NCI-H526 treated with DMSO at 0.1 percent for 48 hours (cell line): ENCODE data around the gene ITPKB.

Experiments
- DNase-seq: peaks from one replicate; lab custom pipeline; 2025; lab: John Stamatoyannopoulos, UW

ITPKB gene

DNA sequence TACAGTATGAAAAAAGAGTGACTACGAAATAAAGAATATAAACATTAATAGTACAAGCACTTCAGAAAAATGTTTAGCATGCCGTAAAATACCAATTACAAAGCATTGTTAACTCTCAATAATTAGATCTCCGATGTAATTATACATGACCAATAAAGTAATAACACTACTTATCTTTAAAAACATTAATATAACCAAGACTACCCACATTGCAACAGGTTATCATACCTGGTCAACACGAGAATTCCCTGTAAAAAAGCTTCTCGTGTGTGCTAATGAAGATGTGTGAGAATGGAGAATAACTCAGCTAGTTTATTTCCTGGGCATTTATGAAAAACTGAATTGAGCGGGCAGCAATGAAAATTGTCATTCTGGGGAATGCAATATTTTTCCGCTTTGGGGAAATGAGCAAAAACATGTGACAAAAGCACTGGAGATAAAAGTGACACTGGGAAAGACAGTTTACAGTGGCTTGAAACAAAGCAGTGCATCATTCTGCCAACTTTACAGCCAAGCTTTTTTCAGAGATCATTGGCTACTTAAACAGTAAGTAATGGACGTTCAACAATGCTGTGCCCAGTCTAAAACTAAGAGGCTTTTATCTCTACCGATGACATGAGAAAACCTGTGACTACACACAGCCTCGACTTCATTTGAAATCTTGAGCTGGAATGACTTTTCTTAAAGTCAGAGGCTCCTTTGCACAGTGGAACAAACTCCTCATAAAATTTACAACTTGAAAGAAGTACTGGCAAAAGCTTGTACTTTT, 34.7 kb downstream of the ITPKB start:
- DNase-seq, result no peak

- no peak for DNase-seq
Measured at GRCh38 chr1:226702957-226703831, 35.9 kb downstream of the ITPKB start.

- DNase-seq, result no peak
Measured at GRCh38 chr1:226702318-226702956, 36.6 kb downstream of the ITPKB start.

DNA sequence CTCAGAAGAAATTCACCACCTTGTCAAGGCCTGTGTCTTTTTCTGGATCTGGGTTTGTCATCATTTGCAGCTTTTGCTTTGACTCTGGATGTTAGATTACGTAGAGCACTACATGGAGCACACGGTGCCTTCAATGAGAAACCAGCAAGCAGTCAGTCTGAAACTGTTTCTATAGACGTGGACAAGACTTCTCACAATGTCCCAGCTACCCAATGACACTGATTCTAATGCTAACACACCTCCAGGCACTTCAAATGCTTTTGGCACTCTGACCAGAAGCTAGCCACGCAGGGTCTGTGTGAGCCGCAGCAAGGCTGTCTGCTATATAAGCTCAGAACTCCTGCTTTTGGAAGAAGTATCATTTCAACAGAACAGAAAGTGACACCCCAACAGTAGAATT, 38.2 kb downstream of the ITPKB start:
- DNase-seq, result no peak

- DNase-seq, result no peak
Measured at GRCh38 chr1:226699166-226699565, 39.9 kb downstream of the ITPKB start.

GRCh38 chr1:226698659-226699058, 40.4 kb downstream of the ITPKB start:
- DNase-seq, result no peak

DNA sequence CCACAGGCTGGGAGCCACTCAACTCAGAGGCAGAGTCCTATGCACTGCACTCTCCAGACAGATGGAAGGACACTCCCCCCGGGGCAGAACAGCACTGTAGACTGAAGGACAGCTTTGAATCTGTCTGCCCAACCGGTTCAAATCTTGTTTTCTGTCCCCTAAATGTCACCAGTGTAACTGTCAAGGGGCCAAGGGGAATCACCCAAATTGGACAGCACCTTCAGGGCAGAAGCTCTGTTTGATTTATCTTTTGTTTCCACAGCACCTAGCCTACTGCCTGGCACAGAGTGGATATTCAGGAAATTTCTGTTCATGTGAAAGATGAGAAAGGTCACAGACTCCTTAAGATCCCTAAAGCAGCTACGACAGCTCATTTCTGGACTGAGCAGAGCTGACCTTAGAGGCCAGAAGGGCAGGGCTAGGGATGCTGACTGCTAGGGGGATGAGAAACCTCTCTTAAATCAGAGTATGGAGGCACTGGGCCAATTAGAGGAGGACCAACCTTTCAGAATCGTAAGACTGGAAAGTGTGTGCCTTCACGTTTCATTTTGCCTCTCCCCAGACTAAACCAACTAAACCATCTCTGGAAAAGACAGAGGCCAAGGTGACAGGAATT, 41.0 kb downstream of the ITPKB start:
- DNase-seq, result no peak

GRCh38 chr1:226697151-226697928, 41.7 kb downstream of the ITPKB start:
- no peak for DNase-seq

DNA sequence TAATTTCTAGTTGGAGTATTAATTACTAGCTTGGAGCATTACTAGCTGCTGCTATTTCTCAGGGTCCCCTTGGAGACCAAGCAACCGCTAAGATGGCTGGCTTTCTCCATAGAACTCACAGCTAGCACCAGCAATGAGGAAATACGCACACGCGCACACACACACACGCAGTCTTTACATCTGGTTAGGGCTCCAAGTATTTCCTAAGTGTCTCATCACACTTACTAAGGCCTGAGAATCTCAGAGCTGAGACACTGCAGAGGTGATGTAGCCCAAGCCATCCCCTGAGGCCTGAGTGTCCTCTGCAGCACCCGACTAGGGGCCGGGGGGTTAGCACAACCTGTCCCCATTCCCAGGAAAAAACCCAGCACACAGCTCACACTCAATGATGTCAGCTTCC, 42.5 kb downstream of the ITPKB start:
- DNase-seq, result no peak

GRCh38 chr1:226695335-226695900, 43.7 kb downstream of the ITPKB start:
- no peak for DNase-seq

DNA sequence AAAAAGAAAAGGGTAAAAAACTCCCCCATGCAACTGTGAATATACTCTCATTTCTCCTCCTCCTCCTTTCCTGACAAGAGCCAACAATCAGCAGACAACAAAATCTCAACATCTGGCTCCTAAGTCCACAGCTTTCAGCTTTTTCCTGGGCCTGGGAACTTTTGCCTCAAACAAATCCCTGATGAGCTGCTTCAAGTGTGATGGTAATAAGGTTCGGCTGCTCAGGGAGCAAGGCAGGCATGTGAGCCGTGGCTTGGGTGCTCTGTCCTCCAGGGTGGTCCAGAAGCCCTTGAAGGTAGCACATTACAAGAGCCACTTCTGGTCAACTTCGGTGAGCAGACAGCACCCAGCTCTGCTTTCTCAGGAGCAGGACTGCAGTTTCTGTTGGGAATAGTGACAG, 46.3 kb downstream of the ITPKB start:
- no peak for DNase-seq

GRCh38 chr1:226692051-226692792, 46.9 kb downstream of the ITPKB start:
- DNase-seq, result no peak

- no peak for DNase-seq
Measured at GRCh38 chr1:226691247-226691646, 47.8 kb downstream of the ITPKB start.

DNA sequence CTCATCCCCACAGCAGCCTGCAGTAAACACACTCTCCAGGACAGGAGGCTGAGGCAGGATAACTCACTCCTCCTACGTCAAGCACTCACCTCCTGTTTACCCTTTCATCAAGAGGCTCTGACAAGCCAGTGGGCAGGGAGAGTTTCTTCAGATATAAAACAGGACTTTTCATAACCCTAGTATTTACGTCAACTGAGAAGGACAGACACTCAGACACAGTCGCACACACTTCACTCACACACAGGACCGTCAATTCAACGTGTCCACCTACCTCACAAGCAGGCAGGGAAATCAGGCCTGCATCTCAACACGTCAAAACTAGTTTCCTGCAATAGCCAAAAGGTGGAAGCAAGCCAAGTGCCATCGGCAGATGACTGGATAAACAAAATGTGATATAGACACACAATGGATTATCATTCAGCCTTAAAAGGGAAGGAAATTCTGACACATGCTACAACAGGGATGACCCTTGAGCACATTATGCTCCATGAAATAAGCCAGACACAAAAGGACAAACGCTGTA, 48.6 kb downstream of the ITPKB start:
- no peak for DNase-seq

GRCh38 chr1:226688808-226689207, 50.3 kb downstream of the ITPKB start:
- DNase-seq, result no peak

DNA sequence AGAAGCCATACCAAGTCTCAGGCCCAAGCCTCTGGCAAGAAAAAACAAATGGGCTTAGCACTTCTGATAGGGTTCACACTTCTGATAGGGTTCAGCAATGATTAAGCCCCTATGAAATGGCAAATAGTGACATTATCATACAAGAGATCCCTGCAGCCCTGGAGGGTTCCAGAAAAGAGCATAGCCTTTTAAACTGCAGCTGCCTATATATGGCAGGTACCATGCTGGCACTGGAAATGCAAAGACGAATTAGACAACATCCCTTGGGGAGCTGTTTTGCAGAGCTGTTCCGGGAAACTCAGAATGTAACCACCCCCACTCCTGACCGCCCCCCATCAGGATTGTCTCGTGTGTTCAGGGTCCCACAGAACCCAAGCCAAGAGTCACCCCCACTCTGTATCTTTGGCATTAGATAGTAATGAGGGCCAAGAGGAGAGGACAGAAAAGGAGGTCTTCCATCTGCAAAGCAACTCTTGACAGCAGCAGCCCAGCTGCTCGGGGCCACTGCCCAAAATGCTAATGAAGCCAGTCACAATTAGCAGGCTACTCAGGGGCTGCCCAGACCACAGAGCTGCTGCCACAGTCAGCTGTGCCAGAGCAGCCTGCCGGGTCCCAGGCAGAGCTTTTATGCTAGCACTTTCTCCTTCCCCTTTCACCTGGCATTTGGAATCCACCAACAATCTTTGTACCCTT, 50.9 kb downstream of the ITPKB start:
- DNase-seq, result no peak

GRCh38 chr1:226687426-226687825, 51.7 kb downstream of the ITPKB start:
- no peak for DNase-seq

- no peak for DNase-seq
Measured at GRCh38 chr1:226686440-226687425, 52.3 kb downstream of the ITPKB start.
